AG04450 (cell line): ENCODE measurements around the gene TAS2R3. TPM values are rescaled to one million over a fixed set of nuclear protein-coding genes. Genes with fewer than 3 reads are reported as not detected.

ENCODE experiments used
- CTCF ChIA-PET: fragments of 300-600, 350-600 bp; formaldehyde crosslinking; extraction: SDS; loops from one replicate; lab custom pipeline; 2022; ENCODE audit warnings: antibody characterized with exemption, inconsistent platforms; lab: Charles Lee
- POLR2A ChIA-PET: fragments of 350-600 bp; formaldehyde crosslinking; extraction: SDS; loops from one replicate; lab custom pipeline; 2021; ENCODE audit warnings: antibody characterized with exemption, inconsistent platforms; lab: Yijun Ruan, JAX
- DNase-seq: peaks from one replicate; pipeline ENCODE4 v3.0.0-alpha.2; 2011; ENCODE audit warnings: low read depth, low spot score
- H3K27ac ChIP-seq: one replicate; pipeline ENCODE4 v1.5.1; 2012; ENCODE audit warnings: low read depth, low read length, control low read depth
- H3K27me3 ChIP-seq: one replicate; pipeline ENCODE4 v1.6.0; 2012; ENCODE audit warnings: low read length; ENCODE audit not compliant: control insufficient read depth, insufficient read depth
- H3K4me3 ChIP-seq: 2 replicates; pipeline ENCODE4 v1.5.1; 2011; ENCODE audit warnings: mild to moderate bottlenecking, low read depth, low read length, control low read depth
- H3K9me3 ChIP-seq: 2 replicates; pipeline ENCODE4 v1.5.1; 2012; ENCODE audit warnings: low read length; ENCODE audit not compliant: control insufficient read depth, insufficient read depth
- CTCF ChIP-seq: IDR thresholded peaks from 2 replicates; pipeline ENCODE4 v1.5.1; 2011; ENCODE audit warnings: low read depth, low read length, control low read depth, inconsistent platforms
- polyA minus RNA-seq: library from RNA; depleted of rRNA, polyadenylated mRNA; stranded (reverse); fragments of >200 nt; gene quantifications from 2 replicates; pipeline ENCODE4 v1.2.3, GENCODE V29; 2011; rRNA and poly(A)+ RNA removed
- polyA plus RNA-seq: library from polyadenylated mRNA; depleted of rRNA; stranded (reverse); fragments of >200 nt; gene quantifications from 2 replicates; pipeline ENCODE4 v1.2.3, GENCODE V29; 2011; rRNA removed

Gene TAS2R3
- polyA plus RNA-seq (0.19 and 0.21 TPM in 2 replicates), polyA minus RNA-seq (1.7 and 2.9 TPM in 2 replicates)

GRCh38 chr7:141763797-141764196 lies at the start of gene TAS2R3:
TSS of gene TAS2R3 (plus strand) at chr7:141764097. CDS start at chr7:141764159, 62 bp downstream.
- Histone ChIP-seq H3K9me3 (no peaks in the 10 kb centered on the region), H3K27me3 (no peaks in the 10 kb centered on the region), H3K4me3 (no peak within 1 kb of the TSS), H3K27ac (no peak within 1 kb of the TSS)
- TF ChIP-seq CTCF, result no peak
- POLR2A ChIA-PET, result no interaction called here
- no peak for DNase-seq
- CTCF ChIA-PET, result interaction anchor here (1.1 to 2.0 kb wide), 2 partner anchors 22 to 26 kb away, joined by 4 to 10 read pairs; partner anchors contain the start of gene SSBP1

- H3K27ac ChIP-seq, result no peak overlapping the region
- POLR2A ChIA-PET, result no interaction called here
- no peak for DNase-seq
- no peak for TF ChIP-seq CTCF
- no peaks in the 10 kb centered on the region for H3K9me3 ChIP-seq
- CTCF ChIA-PET, result interaction anchor here (0.7 to 2.0 kb wide), 2 partner anchors 24 to 72 kb away, joined by 3 to 7 read pairs; partner anchors contain the start of gene SSBP1
- no peaks in the 10 kb centered on the region for H3K27me3 ChIP-seq
- H3K4me3 ChIP-seq, result no peak overlapping the region
Observed at GRCh38 chr7:141714571-141714970, 49.3 kb upstream of the TAS2R3 start.

GRCh38 chr7:141715018-141715417 lies 48.9 kb upstream of the TAS2R3 start:
- TF ChIP-seq CTCF, result no peak
- no peak for DNase-seq
- Histone ChIP-seq H3K4me3 (no peak overlapping the region), H3K27ac (no peak overlapping the region), H3K27me3 (no peaks in the 10 kb centered on the region), H3K9me3 (no peaks in the 10 kb centered on the region)
- POLR2A ChIA-PET, result no interaction called here
- CTCF ChIA-PET, result interaction anchor here (0.6 to 2.0 kb wide), 2 partner anchors 72 to 900 kb away, joined by 3 to 7 read pairs; no protein-coding TSS in a partner anchor

- no peaks in the 10 kb centered on the region for H3K27me3 ChIP-seq
- no peaks in the 10 kb centered on the region for H3K9me3 ChIP-seq
- DNase-seq, result no peak
- no peak for TF ChIP-seq CTCF
- H3K4me3 ChIP-seq, result no peak overlapping the region
- CTCF ChIA-PET, result interaction anchor here (2.0 to 3.8 kb wide), 2 partner anchors 22 to 71 kb away, joined by 7 to 15 read pairs; partner anchors contain the start of gene SSBP1
- no peak overlapping the region for H3K27ac ChIP-seq
- POLR2A ChIA-PET, result no interaction called here
Observed at GRCh38 chr7:141715794-141716689, 47.9 kb upstream of the TAS2R3 start.

- Histone ChIP-seq H3K4me3 (no peak overlapping the region), H3K9me3 (no peaks in the 10 kb centered on the region), H3K27me3 (no peaks in the 10 kb centered on the region), H3K27ac (no peak overlapping the region)
- ChIA-PET CTCF (interaction anchor here (3.8 kb wide), 1 partner anchor 20 kb away, joined by 15 read pairs; the partner anchor contains the start of gene SSBP1), POLR2A (no interaction called here)
- DNase-seq, result no peak
- no peak for TF ChIP-seq CTCF
Observed at GRCh38 chr7:141717450-141717849, 46.4 kb upstream of the TAS2R3 start.
